Measurements from ENCODE around the gene SELPLG. TPM values are rescaled to one million over a fixed set of nuclear protein-coding genes. Genes with fewer than 3 reads are reported as not detected.
A peak's percentile ranks its signal among the peaks of the same experiment; 100 is the strongest.

Gene SELPLG
- total and polyA plus RNA-seq, 2 of the 4 experiments (the other 2 are of a cell fraction), result 3.2 to 10.8 TPM

- DNase-seq, result no peak
- H3K23ac ChIP-seq (ENCODE audit: low read depth, low read length), result no peak overlapping the region
- no peaks in the 10 kb centered on the region for H3K79me1 ChIP-seq (ENCODE audit: low read depth in 1 of 2, low read length in 2 of 2)
- no peak overlapping the region for H2AFZ ChIP-seq (replicated peaks; ENCODE audit: low read length, poor library complexity)
- no peaks in the 10 kb centered on the region for H3K9me1 ChIP-seq (ENCODE audit: insufficient read depth, low read length)
- H4K91ac ChIP-seq (ENCODE audit: insufficient read depth, low read depth, low read length), result no peak overlapping the region
- no peak overlapping the region for H3K14ac ChIP-seq (replicated peaks; ENCODE audit: low read depth, low read length)
- no peak overlapping the region for H2BK20ac ChIP-seq (ENCODE audit: low read depth, low read length)
- H3K4me3 ChIP-seq (ENCODE audit: insufficient read depth, low read depth, low read length), result no peak overlapping the region
- no peak overlapping the region for H3K4ac ChIP-seq (ENCODE audit: low read depth, low read length)
- no peak for ATAC-seq (ENCODE audit: low read depth)
- H3K27me3 ChIP-seq (ENCODE audit: control insufficient read depth, insufficient read depth, low read length), result no peaks in the 10 kb centered on the region
- in situ Hi-C loops (cut with MboI; ENCODE audit: low sequenced_read_pairs), result no loop called here
- no peaks in the 10 kb centered on the region for H3K36me3 ChIP-seq (ENCODE audit: control insufficient read depth, insufficient read depth, low read length)
- H2BK5ac ChIP-seq (ENCODE audit: low read depth, low read length, poor library complexity, severe bottlenecking), result no peak overlapping the region
- intact Hi-C loops (cut with micrococcal nuclease), result no loop called here
- no peaks in the 10 kb centered on the region for H3K9me3 ChIP-seq (ENCODE audit: control insufficient read depth, insufficient read depth, low read length)
- ChIA-PET CTCF (no interaction called here), POLR2A (ENCODE audit: unreplicated experiment) (no interaction called here)
- H2BK120ac ChIP-seq (ENCODE audit: low read depth, low read length), result no peak overlapping the region
- dilution Hi-C loops (cut with HindIII; ENCODE audit: low sequenced_read_pairs, unreplicated experiment), result no loop called here
- H3K27ac ChIP-seq (ENCODE audit: insufficient read depth, low read length), result no peak overlapping the region
- H3K4me2 ChIP-seq (ENCODE audit: low read depth, low read length), result no peak overlapping the region
- peaks cover 14% of the 10 kb centered on the region for H3K4me1 ChIP-seq (ENCODE audit: control insufficient read depth, insufficient read depth, low read length)
- TF ChIP-seq NFE2L2 (IDR thresholded peaks at IDR 0.05; ENCODE audit: low read depth, low read length) (no peak), CTCF (conservative IDR thresholded peaks at IDR 0.05; ENCODE audit: low read depth, low read length) (no peak), RFX5 (IDR thresholded peaks at IDR 0.05; ENCODE audit: low read depth, low read length) (no peak), MXI1 (IDR thresholded peaks at IDR 0.05; ENCODE audit: borderline replicate concordance, low read depth, low read length) (no peak), CHD1 (IDR thresholded peaks at IDR 0.05; ENCODE audit: low read depth, low read length) (no peak), MAZ (IDR thresholded peaks at IDR 0.05; ENCODE audit: borderline replicate concordance, low read depth, low read length) (no peak), USF2 (IDR thresholded peaks at IDR 0.05; ENCODE audit: low read depth, low read length) (no peak), BHLHE40 (IDR thresholded peaks at IDR 0.05; ENCODE audit: low read depth, low read length) (no peak), SMC3 (IDR thresholded peaks at IDR 0.05; ENCODE audit: low read depth, low read length) (no peak), RAD21 (IDR thresholded peaks at IDR 0.05; ENCODE audit: low read length) (no peak), CEBPB (IDR thresholded peaks at IDR 0.05; ENCODE audit: low read depth, low read length) (no peak), ELK1 (IDR thresholded peaks at IDR 0.05; ENCODE audit: borderline replicate concordance, low read depth, low read length) (no peak), POLR2A (IDR thresholded peaks at IDR 0.05; ENCODE audit: low read depth, low read length) (no peak), RCOR1 (IDR thresholded peaks at IDR 0.05; ENCODE audit: insufficient replicate concordance, low read length) (no peak), MAFK (IDR thresholded peaks at IDR 0.05; ENCODE audit: low read depth, low read length) (no peak), FOS (IDR thresholded peaks at IDR 0.05; ENCODE audit: low read depth, low read length) (no peak)
- no peaks in the 10 kb centered on the region for H4K20me1 ChIP-seq (ENCODE audit: insufficient read depth, low read length)
- H3K9ac ChIP-seq (ENCODE audit: low read depth, low read length), result no peak overlapping the region
- no peak overlapping the region for H3K56ac ChIP-seq (ENCODE audit: extremely low read depth, insufficient read depth, low read length)
- no peak overlapping the region; the same call in 2 of the 3 replicates for H2BK15ac ChIP-seq (ENCODE audit: low read depth, low read length)
- H4K5ac ChIP-seq (ENCODE audit: low read depth, low read length), result no peak overlapping the region
- H2AK9ac ChIP-seq (replicated peaks; ENCODE audit: low read depth, low read length, poor library complexity), result no peak overlapping the region
- WGBS, 2 experiments (ENCODE audit: extremely low coverage in 2 of 2, insufficient read length in 1 of 2), result 100% methylated on average over 3 of the region's 4 CpGs; no CpG with 5 or more reads in 1 of the 2 experiments
- peak overlapping the region; percentile 43; the same call in 1 of the 2 replicates for H2AK5ac ChIP-seq (ENCODE audit: low read depth, low read length)
- no TSS peak for BruUV-seq (replicated peaks)
- no peak overlapping the region for H4K8ac ChIP-seq (ENCODE audit: low read depth in 2 of 2, low read length in 2 of 2)
- H3K18ac ChIP-seq (ENCODE audit: low read depth, low read length), result no peak overlapping the region
These were observed 27.8 kb downstream of the SELPLG start for GRCh38 chr12:108605690-108606406.

All from IMR-90 (cell line).